Fibroblast of mammary gland (primary cell): ENCODE data around the gene EFL1.
"Not testable (repeated sequence)": the region's sequence is repeated elsewhere in the genome, so short reads cannot be mapped to it uniquely, and the experiment has no call there.

Source experiments
- DNase-seq: peaks from one replicate; pipeline ENCODE4 v3.0.0-alpha.2; 2010; ENCODE audit warnings: low read depth
- H3K4me3 ChIP-seq: 2 replicates; pipeline ENCODE4 v1.5.1; 2011; ENCODE audit warnings: low read depth, mild to moderate bottlenecking, low read length, moderate library complexity; ENCODE audit not compliant: control insufficient read depth
- CTCF ChIP-seq: conservative IDR thresholded peaks from 2 replicates; pipeline ENCODE4 v1.5.1; 2011; ENCODE audit warnings: low read depth, low read length, inconsistent platforms; ENCODE audit not compliant: control insufficient read depth, insufficient read depth

EFL1 gene

GRCh38 chr15:82272154-82272553 is 9.6 kb upstream of the EFL1 start:
- no peak overlapping the region for H3K4me3 ChIP-seq
- DNase-seq, result no peak
- TF ChIP-seq CTCF, result no peak

DNA sequence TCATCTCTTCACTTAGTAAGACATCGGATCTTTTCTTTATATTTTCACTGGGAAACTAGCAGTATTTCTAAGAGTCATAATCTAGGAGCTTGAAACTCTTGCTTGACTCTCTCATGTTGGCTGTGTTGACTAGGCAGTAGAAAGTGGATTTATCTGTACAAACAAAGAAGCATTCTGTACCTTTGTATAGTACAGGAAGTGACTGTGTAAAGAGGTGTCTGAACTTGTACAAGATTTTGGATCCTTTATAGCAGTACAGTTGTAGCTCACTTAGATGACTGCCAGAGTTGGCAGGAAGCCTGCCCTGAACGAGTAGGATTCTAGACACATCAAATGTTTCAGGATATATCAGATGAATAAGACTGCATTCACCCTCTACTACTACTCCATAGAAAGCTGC is 5.9 kb upstream of the EFL1 start:
- not testable (repeated sequence) for DNase-seq, H3K4me3 ChIP-seq

DNA sequence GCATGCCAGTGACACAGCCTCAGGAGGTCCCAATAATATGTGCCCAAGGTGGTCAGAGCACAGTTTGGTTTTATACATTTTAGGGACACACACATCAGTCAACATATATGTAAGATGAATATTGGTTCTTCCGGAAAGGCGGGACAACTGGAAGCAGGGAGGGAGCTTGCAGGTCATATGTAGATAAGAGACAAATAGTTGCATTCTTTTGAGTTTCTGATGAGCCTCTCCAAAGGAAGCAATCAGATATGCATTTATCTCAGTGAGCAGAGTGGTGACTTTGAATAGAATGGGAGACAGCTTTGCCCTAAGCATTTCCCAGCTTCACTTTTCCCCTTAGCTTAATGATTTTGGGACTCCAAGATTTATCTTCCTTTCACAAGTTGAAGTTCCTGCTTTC is 4.6 kb upstream of the EFL1 start:
- DNase-seq, H3K4me3 ChIP-seq: not testable (repeated sequence)

DNA sequence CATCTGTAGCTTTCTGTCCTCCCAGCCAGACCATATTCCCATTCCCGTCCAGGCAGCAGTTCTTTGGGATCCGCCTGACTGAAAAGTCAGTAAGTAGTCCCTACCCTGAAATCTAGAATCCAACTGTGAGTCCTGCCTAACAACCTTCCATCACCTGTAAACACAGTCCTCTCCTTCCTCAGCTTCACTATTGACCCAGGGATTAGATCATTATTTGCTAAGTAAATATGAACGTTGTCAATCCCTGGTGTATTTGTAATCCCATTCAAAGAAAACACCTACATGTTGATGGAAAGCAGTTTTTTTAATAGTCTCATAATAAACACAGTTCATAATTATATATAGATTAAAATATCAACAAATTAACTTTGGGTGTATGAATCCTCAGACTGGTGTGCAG is 816 bp upstream of the EFL1 start:
- H3K4me3 ChIP-seq, result peak overlapping the region; percentile 76
- no peak for TF ChIP-seq CTCF
- no peak for DNase-seq

DNA sequence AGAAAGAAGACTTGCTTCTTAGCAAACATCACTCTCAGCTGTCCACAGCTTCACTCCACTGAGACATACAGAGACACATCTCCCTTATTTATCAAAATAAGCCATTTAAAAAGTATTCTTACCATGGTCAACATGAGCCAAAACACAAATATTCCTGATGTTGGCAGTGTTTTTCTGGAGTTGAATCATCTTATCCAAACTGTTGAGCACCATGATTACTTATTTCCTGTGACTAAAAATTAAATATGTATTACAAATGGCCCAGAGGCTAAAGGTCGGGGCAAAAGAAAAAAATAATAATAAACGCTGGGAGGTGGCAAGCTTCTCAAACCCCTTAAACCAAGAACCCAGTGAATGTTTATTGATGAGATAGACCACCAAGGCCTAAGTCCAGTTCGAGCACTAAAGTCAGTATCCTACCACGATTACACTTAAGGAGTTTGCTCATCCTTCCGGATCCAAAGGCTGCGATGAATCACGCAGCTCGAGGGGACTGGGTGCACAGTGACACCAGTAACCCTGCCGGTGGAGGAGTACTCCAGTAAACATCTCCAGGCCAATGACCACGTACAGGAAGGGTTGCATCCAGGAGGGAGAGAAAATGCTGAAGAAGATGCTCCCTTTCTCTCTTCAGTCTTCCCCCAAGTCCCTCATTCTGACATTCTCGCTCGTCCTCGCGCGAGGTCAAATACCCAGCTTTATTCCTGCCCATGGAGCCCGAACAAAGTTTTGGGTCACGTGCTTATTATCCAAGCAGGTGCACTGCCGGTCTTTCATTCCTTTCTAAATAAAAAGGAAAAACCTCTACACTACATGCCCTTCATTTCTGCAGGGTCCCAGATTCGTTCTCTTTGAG is 740 bp downstream of the EFL1 start:
- DNase-seq, result peak; percentile 78
- H3K4me3 ChIP-seq, result peak overlapping the region; percentile 76

GRCh38 chr15:82248261-82248660 is 14.3 kb downstream of the EFL1 start:
- H3K4me3 ChIP-seq, result not testable (repeated sequence)
- peak; percentile 14 for DNase-seq

DNA sequence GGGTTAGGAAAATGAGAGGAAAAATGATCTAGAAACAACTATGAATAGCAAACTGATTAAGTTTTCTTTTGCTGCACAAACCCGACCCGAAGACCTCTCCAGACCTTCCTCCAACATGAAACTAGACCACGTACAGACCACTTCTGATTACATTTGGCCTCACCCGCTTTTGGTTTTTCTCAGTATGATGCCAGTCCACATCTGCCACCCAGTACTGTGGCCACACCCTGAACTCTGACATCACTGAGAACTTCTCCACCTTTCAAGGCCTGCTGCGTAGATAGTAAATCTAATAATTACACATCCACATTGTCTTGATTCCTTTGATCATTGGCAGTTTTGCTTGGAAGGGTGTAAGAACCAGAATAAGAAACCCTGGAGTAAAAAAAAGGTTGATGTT is 16.6 kb downstream of the EFL1 start:
- not testable (repeated sequence) for DNase-seq, H3K4me3 ChIP-seq

GRCh38 chr15:82243644-82244043 is 18.9 kb downstream of the EFL1 start:
- not testable (repeated sequence) for H3K4me3 ChIP-seq, DNase-seq

DNA sequence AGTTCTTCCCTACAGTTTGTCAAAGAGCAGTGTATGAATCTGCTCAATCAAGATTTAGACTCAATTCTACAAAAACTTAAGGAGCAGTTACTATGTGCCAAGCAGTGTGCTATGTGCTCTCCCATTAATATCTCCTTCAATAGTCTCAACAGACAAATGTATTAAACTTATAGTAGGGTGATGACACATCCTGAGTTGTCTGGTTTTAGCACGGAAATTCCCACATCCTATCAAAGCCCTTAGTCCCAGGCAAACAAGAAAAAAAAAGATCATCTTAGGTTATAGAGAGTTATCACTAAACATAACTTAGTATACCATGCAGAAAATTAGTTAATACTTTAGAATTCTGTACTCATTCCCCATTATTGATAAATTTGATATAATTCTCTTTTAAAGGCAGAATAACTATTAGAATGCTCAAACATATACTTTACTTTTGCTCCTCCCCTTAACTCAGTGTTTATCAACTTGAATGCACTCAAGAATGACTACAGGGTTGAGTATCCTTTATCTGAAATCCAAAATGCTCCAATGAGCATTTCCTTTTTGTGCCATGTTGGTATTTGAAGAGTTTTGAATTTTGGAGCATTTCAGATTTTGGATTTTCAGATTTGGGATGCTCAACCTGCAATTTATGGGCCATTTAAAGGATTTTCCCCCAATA is 20.6 kb downstream of the EFL1 start:
- peak; percentile 63 for DNase-seq
- not testable (repeated sequence) for H3K4me3 ChIP-seq

- DNase-seq, result no peak
- no peak overlapping the region for H3K4me3 ChIP-seq
- no peak for TF ChIP-seq CTCF
Observed at GRCh38 chr15:82239685-82240391, 22.7 kb downstream of the EFL1 start.

DNA sequence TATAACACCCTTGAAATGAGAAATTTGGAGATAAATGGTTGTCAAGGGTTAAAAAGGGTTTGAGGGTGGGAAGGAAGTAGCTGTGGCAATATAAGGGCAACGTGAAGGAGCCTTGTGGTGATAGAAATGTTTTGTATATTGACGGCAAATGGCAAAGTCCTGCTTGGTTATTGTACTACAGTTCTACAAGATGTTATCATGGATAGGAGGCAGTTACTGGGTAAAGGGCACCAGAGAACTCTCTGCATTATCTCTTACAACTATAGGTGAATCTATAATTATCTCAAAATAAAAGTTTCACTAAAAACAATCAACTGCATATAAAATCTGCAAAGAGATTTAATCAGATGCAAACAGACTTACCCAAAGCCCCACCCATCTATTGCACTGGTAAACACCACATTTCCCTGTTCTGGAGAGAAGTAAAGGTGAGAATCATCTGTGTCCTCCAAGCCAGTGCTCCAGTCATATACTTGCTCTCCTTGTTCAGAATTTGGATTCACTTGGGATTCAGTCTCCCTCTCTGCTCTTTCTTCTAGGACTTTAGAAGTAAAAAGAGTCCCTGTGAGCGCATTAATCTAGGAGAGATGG is 24.5 kb downstream of the EFL1 start:
- DNase-seq, H3K4me3 ChIP-seq: not testable (repeated sequence)
